HG03558 (cell line): Measurements from ENCODE around the gene HOXB2.

Experiments
- ATAC-seq: cut with Tn5 transposase; IDR thresholded peaks from one replicate; pipeline ENCODE4 v1.9.1; 2021; ENCODE audit warnings: moderate number of reproducible peaks; ENCODE audit not compliant: unreplicated experiment; ENCODE audit errors: extremely low read depth

Gene HOXB2

GRCh38 chr17:48555258-48556228 is 10.6 kb upstream of the HOXB2 start:
- no peak for ATAC-seq

DNA sequence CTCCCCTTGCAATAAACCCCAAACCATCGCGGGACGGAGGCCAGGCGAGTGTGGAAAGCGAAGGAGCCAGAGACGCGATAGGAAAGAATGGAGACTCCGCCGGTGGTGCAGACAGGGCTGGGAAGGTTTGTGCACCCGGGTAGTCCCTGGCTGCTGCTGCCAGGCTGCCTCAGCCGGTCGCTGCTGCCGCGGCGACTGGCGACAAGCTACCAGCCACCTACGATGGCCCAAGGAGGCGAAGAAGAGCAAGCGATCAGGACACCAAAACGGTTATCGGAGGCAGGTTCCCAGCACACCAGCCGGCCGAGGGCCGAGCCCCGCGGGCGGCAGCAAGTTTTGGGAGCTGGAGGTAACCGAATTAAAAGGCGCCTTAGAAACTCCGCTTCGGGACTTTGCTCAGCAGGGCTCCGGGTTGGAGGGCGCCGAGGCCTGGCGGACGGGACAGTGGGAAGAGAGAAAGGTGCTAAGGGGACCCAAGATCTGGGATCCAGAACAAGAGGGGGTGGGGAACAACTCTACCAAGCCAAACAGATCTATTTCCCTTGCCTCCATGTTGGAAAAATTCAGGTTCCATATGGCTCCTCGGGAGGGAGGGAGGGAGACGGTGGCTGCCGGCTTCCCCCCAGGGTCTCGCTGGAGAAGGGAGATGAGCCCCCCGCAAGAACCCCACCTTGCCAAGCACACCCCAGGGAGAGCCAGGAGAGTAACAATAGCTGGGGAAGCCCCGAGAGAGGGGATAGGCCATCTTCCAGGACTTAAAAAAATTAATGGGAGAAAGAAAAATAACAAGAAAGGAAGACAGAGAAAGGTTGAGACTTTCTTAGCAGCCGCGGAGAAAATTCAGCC is 9.7 kb upstream of the HOXB2 start:
- no peak for ATAC-seq

- ATAC-seq = no peak
These were observed 8.9 kb upstream of the HOXB2 start for GRCh38 chr17:48553826-48554225.

DNA sequence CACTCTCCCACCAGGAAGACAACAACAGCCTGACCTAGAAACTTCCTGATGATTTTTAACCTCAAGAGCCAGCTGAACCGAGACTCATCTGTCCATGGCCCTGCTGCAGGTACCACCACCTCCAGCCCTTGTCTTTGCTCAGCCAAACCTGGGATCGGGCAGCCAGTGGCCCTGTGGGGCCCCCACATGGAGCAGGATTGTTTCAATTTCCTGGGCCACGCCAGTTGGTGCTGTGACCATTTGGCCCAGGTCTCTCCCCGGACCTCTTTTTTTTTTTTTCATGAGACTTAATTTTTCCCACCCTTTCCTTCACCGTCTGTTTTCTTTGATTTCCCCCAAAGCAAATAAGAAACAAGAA is 8.3 kb upstream of the HOXB2 start:
- no peak for ATAC-seq

DNA sequence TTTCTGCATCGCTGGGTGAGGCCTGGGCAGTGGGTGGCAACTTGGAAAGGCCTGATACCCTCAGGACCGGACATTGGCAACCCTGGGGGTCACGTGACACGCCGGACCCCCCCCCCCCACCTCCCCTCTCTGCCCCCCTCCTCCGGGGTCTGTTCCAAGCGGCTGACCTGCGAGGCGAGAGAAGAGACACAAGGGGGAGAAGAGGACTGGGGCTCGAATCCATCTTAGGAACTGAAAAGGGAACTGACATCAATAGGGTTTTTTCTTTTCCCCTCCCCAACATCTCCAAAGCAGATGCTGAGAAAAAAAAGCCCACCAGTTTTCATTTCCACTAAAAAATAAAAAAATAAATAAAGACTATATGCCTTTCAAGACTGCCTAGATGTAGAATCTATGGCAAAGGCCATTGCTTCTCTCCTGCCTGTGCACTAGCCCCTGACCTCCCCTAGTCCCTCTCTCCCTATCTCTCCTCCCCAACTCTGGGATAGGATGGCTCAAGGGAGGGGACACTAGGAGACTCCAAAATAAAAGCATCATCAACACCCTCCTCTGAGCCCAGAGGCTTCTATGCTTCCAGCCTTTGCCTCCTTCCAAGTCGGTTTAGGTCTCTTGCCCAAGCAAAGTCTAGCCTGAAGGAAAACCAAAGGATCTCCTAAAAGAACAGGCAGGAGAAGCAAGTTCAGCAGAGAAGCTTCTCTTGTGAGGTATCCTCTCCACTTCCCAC is 7.7 kb upstream of the HOXB2 start:
- ATAC-seq = no peak

GRCh38 chr17:48551596-48552465 is 6.9 kb upstream of the HOXB2 start:
- no peak for ATAC-seq

DNA sequence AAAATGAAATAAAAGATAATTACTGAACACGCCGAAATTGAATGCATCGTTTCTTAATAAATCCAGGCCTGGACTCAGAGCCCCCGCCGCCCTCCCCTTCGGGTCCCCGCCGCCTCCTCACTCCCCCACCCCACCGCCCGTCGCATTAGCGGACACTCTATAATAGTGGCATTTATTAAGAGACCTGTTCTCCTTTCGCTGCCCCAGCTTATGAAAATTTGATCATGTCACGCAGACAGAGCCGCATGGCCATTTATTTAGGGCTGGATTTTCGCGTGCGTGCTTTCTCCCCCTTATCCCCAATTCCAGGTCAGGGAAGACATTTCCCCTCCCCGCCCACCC is 6.3 kb upstream of the HOXB2 start:
- no peak for ATAC-seq

- no peak for ATAC-seq
These were observed 5.7 kb upstream of the HOXB2 start for GRCh38 chr17:48550502-48551213.

DNA sequence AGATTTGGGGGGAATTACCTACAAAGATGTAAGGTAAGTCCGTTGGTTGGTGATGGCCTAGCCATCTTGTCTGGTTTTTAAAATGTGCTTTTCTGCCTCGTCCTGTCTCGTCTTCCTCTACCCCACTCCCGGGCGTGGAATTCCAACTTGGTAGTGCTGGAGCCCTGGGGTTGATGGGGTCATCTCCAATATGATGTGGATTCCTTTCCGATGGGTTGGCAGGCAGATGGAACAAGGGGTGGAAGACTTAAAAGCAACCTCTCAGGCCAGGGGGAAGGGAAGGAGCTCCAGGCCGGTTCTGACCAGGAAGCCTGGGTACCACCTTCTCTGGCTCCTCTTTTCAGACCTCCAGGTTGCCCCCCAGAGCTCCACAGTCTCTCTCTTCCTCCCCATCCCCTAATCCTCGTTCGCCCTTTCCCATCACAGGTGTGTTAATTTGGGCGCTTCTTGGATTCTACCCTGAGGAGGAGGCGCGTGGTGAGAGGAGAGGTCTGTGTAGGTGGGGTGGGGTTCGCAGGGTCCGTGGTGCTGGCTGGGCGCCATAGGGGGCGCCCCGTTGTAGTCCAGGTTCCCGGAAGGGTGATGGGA is 5.1 kb upstream of the HOXB2 start:
- no peak for ATAC-seq

- no peak for ATAC-seq
These were observed 4.3 kb upstream of the HOXB2 start for GRCh38 chr17:48549281-48549630.

- ATAC-seq = no peak
These were observed 3.8 kb upstream of the HOXB2 start for GRCh38 chr17:48548523-48549280.

- no peak for ATAC-seq
These were observed 3.1 kb upstream of the HOXB2 start for GRCh38 chr17:48547808-48548522.

- ATAC-seq = no peak
These were observed 2.3 kb upstream of the HOXB2 start for GRCh38 chr17:48546924-48547807.

GRCh38 chr17:48546137-48546923 is 1.4 kb upstream of the HOXB2 start:
- no peak for ATAC-seq

- ATAC-seq = no peak
These were observed 630 bp upstream of the HOXB2 start for GRCh38 chr17:48545539-48545938.
